Esophagus muscularis mucosa (tissue), 4 donors: ENCODE measurements around the gene HELZ2. TPM values are rescaled to one million over a fixed set of nuclear protein-coding genes. Genes with fewer than 3 reads are reported as not detected.

Source experiments
- DNase-seq: peaks from one replicate; pipeline ENCODE4 v3.0.0-alpha.2; 2017; ENCODE audit errors: extremely low spot score
- H3K27ac ChIP-seq, 4 donors: fragments of 200-600 bp; sonication (generic); replicated peaks in 1 of 4; 1 replicate in 3 of 4; 2 replicates in 1 of 4; pipeline ENCODE4 v1.5.1; 2016 to 2019; ENCODE audit warnings: mild to moderate bottlenecking in 1 of 4
- H3K27me3 ChIP-seq, 4 donors: fragments of 200-600 bp; sonication (generic); one replicate each; pipeline versions ENCODE4 v1.5.1 to v1.6.0; 2016 to 2019
- H3K36me3 ChIP-seq, 4 donors: fragments of 200-600 bp; sonication (generic); one replicate each; pipeline ENCODE4 v1.5.1; 2016 to 2019
- H3K4me1 ChIP-seq, 4 donors: fragments of 200-600 bp; sonication (generic); one replicate each; pipeline ENCODE4 v1.5.1; 2016 to 2019
- H3K4me3 ChIP-seq, 4 donors: fragments of 200-600 bp; sonication (generic); 1 replicate in 2 of 4; 2 replicates in 2 of 4; pipeline ENCODE4 v1.5.1; 2016 to 2019; ENCODE audit warnings: mild to moderate bottlenecking in 4 of 4, moderate library complexity in 1 of 4
- H3K9me3 ChIP-seq, 4 donors: fragments of 200-600 bp; sonication (generic); 1 replicate in 3 of 4; 2 replicates in 1 of 4; pipeline ENCODE4 v1.5.1; 2016 to 2019
- CTCF ChIP-seq, 3 experiments: fragments of 200-600 bp in 2 of 3; fragments of 450-650 bp in 1 of 3; sonication (generic) in 2 of 3; IDR thresholded peaks; one replicate each; pipeline ENCODE4 v1.5.1; 2017 to 2019; ENCODE audit warnings: antibody characterized with exemption in 3 of 3, mild to moderate bottlenecking in 2 of 3, moderate library complexity in 1 of 3
- EP300 ChIP-seq: sonication (generic); formaldehyde crosslinking; IDR thresholded peaks from one replicate; pipeline ENCODE4 v1.6.1; 2017; ENCODE audit warnings: antibody characterized with exemption
- POLR2A ChIP-seq: fragments of 450-650 bp; IDR thresholded peaks from one replicate; pipeline ENCODE4 v1.6.1; 2017; ENCODE audit warnings: antibody characterized with exemption, moderate library complexity, mild to moderate bottlenecking, low read depth
- POLR2AphosphoS5 ChIP-seq, 2 donors: sonication (generic); formaldehyde crosslinking; IDR thresholded peaks; one replicate each; pipeline ENCODE4 v1.6.1; 2017; ENCODE audit warnings: antibody characterized with exemption in 2 of 2
- WGBS: methylation state at CpG from one replicate; pipeline ENCODE4 v1.1.5; 2018; 5-methylcytosine and 5-hydroxymethylcytosine counted together
- intact Hi-C: fragments of 100-400 bp; cut with DNase I; formaldehyde crosslinking; loops from one replicate; pipeline ENCODE4 v1.15.1; 2023
- total RNA-seq, 4 donors: library from RNA; depleted of rRNA; stranded (reverse); fragments of >200 nt; gene quantifications; one replicate each; pipeline versions ENCODE4 v1.1.0 to v1.2.1, GENCODE V29; 2016

HELZ2 gene
- total RNA-seq, 4 donors from 2014 or later, result 19.5 to 36.9 (median 30.3) TPM

- H3K9me3 ChIP-seq, result no peaks in the 10 kb centered on the region
- no peak overlapping the region for H3K4me3 ChIP-seq
- WGBS, result 58% methylated on average over 34 of the region's 58 CpGs
- H3K27me3 ChIP-seq, result peaks cover 0 to 69% (median 15%) of the 10 kb centered on the region in 4 donors
- H3K27ac ChIP-seq, result no peak overlapping the region
- intact Hi-C loops, result no loop called here
- no peaks in the 10 kb centered on the region for H3K36me3 ChIP-seq
- TF ChIP-seq POLR2AphosphoS5 (IDR thresholded peaks at IDR 0.05), result no peak
- no peak for TF ChIP-seq EP300
- no peak for TF ChIP-seq POLR2A
- TF ChIP-seq CTCF (IDR thresholded peaks at IDR 0.05), result no peak
- peaks cover 0 to 6% (median 0%) of the 10 kb centered on the region in 4 donors for H3K4me1 ChIP-seq
- no peak for DNase-seq
Observed at GRCh38 chr20:63546956-63547724, 26.9 kb downstream of the HELZ2 start.

- intact Hi-C loops, result no loop called here
- peaks cover 0 to 68% (median 15%) of the 10 kb centered on the region in 4 donors for H3K27me3 ChIP-seq
Observed at GRCh38 chr20:63546256-63546955, 27.6 kb downstream of the HELZ2 start.

GRCh38 chr20:63545814-63546213 lies 28.2 kb downstream of the HELZ2 start:
- WGBS, result no CpG with 5 or more reads among the region's 6 CpGs
- intact Hi-C loops, result no loop called here
- no peak overlapping the region for H3K27ac ChIP-seq
- TF ChIP-seq POLR2A (no peak), EP300 (no peak), POLR2AphosphoS5 (IDR thresholded peaks at IDR 0.05) (no peak), CTCF (IDR thresholded peaks at IDR 0.05) (no peak)
- peaks cover 0 to 6% (median 0%) of the 10 kb centered on the region in 4 donors for H3K4me1 ChIP-seq
- no peaks in the 10 kb centered on the region for H3K9me3 ChIP-seq
- no peak for DNase-seq
- no peaks in the 10 kb centered on the region for H3K36me3 ChIP-seq
- no peak overlapping the region for H3K4me3 ChIP-seq
- H3K27me3 ChIP-seq, result peaks cover 0 to 63% (median 15%) of the 10 kb centered on the region in 4 donors

More at GRCh38 chr20:63546256-63546955, 27.6 kb downstream of the HELZ2 start:
- DNase-seq, result no peak
- no peaks in the 10 kb centered on the region for H3K9me3 ChIP-seq
- H3K4me1 ChIP-seq, result peaks cover 0 to 6% (median 0%) of the 10 kb centered on the region in 4 donors
- no peak overlapping the region for H3K27ac ChIP-seq
- H3K4me3 ChIP-seq, result no peak overlapping the region
- no peak for TF ChIP-seq POLR2AphosphoS5 (IDR thresholded peaks at IDR 0.05)
- no peak for TF ChIP-seq CTCF (IDR thresholded peaks at IDR 0.05)
- no peak for TF ChIP-seq EP300
- no peak for TF ChIP-seq POLR2A
- H3K36me3 ChIP-seq, result no peaks in the 10 kb centered on the region
- WGBS, result 73% methylated on average over 17 of the region's 20 CpGs

- intact Hi-C loops, result no loop called here
- 82% methylated on average over 16 of the region's 19 CpGs for WGBS
Observed at GRCh38 chr20:63544958-63545516, 29.0 kb downstream of the HELZ2 start.

More at GRCh38 chr20:63544958-63545516, 29.0 kb downstream of the HELZ2 start:
- Histone ChIP-seq H3K9me3 (no peaks in the 10 kb centered on the region), H3K27me3 (peaks cover 0 to 58% (median 15%) of the 10 kb centered on the region in 4 donors), H3K27ac (no peak overlapping the region), H3K4me1 (peaks cover 0 to 6% (median 0%) of the 10 kb centered on the region in 4 donors), H3K4me3 (no peak overlapping the region), H3K36me3 (no peaks in the 10 kb centered on the region)
- no peak for DNase-seq
- TF ChIP-seq CTCF (IDR thresholded peaks at IDR 0.05) (no peak), POLR2AphosphoS5 (IDR thresholded peaks at IDR 0.05) (no peak), POLR2A (no peak), EP300 (no peak)
